KOPT-K1 (cell line): ENCODE data around the gene CACNB3.
"Not testable (repeated sequence)": the region's sequence is repeated elsewhere in the genome, so short reads cannot be mapped to it uniquely, and the experiment has no call there.

Experiments used
- H3K27ac ChIP-seq: fragments of 200-600 bp; sonication (generic); 2 replicates; pipeline ENCODE4 v1.5.1; 2016; ENCODE audit warnings: antibody characterized with exemption, mild to moderate bottlenecking, low read depth, low read length; ENCODE audit not compliant: poor library complexity, severe bottlenecking
- H3K36me3 ChIP-seq: fragments of 200-600 bp; sonication (generic); 2 replicates; pipeline ENCODE4 v1.5.1; 2017; ENCODE audit warnings: antibody characterized with exemption, mild to moderate bottlenecking, low read length, moderate library complexity; ENCODE audit not compliant: insufficient read depth
- H3K9me3 ChIP-seq: fragments of 200-600 bp; sonication (generic); 2 replicates; pipeline ENCODE4 v1.5.1; 2017; ENCODE audit warnings: antibody characterized with exemption, low read length, mild to moderate bottlenecking; ENCODE audit not compliant: insufficient read depth, poor library complexity, severe bottlenecking

The CACNB3 gene

GRCh38 chr12:48852734-48853688, 34.7 kb downstream of the CACNB3 start:
- Histone ChIP-seq H3K27ac (peak overlapping the region; percentile 97), H3K36me3 (peaks cover 29% of the 10 kb centered on the region), H3K9me3 (no peaks in the 10 kb centered on the region)

- Histone ChIP-seq H3K27ac (no peak overlapping the region), H3K36me3 (peaks cover 14% of the 10 kb centered on the region), H3K9me3 (no peaks in the 10 kb centered on the region)
Observed at GRCh38 chr12:48854488-48854887, 36.2 kb downstream of the CACNB3 start.

- H3K36me3 ChIP-seq, H3K27ac ChIP-seq, H3K9me3 ChIP-seq: not testable (repeated sequence)
Observed at GRCh38 chr12:48854932-48855331, 36.6 kb downstream of the CACNB3 start.

- no peak overlapping the region for H3K27ac ChIP-seq
- no peaks in the 10 kb centered on the region for H3K9me3 ChIP-seq
- H3K36me3 ChIP-seq: no peaks in the 10 kb centered on the region
Observed at GRCh38 chr12:48856379-48856778, 38.1 kb downstream of the CACNB3 start.

- no peak overlapping the region for H3K27ac ChIP-seq
- H3K36me3 ChIP-seq: no peaks in the 10 kb centered on the region
- no peaks in the 10 kb centered on the region for H3K9me3 ChIP-seq
Observed at GRCh38 chr12:48857278-48857994, 39.1 kb downstream of the CACNB3 start.

GRCh38 chr12:48858043-48858442, 39.7 kb downstream of the CACNB3 start:
- Histone ChIP-seq H3K36me3 (no peaks in the 10 kb centered on the region), H3K9me3 (no peaks in the 10 kb centered on the region), H3K27ac (no peak overlapping the region)

- no peak overlapping the region for H3K27ac ChIP-seq
- no peaks in the 10 kb centered on the region for H3K9me3 ChIP-seq
- H3K36me3 ChIP-seq: no peaks in the 10 kb centered on the region
Observed at GRCh38 chr12:48859607-48860006, 41.3 kb downstream of the CACNB3 start.

GRCh38 chr12:48860236-48860635, 41.9 kb downstream of the CACNB3 start:
- H3K27ac ChIP-seq, H3K36me3 ChIP-seq: not testable (repeated sequence)

GRCh38 chr12:48861111-48861510, 42.8 kb downstream of the CACNB3 start:
- H3K36me3 ChIP-seq: no peaks in the 10 kb centered on the region

More at GRCh38 chr12:48860236-48860635, 41.9 kb downstream of the CACNB3 start:
- not testable (repeated sequence) for H3K9me3 ChIP-seq

GRCh38 chr12:48862760-48863159, 44.5 kb downstream of the CACNB3 start:
- Histone ChIP-seq H3K27ac (no peak overlapping the region), H3K36me3 (no peaks in the 10 kb centered on the region), H3K9me3 (no peaks in the 10 kb centered on the region)

More at GRCh38 chr12:48861111-48861510, 42.8 kb downstream of the CACNB3 start:
- Histone ChIP-seq H3K27ac (no peak overlapping the region), H3K9me3 (no peaks in the 10 kb centered on the region)

- Histone ChIP-seq H3K9me3 (no peaks in the 10 kb centered on the region), H3K36me3 (no peaks in the 10 kb centered on the region), H3K27ac (no peak overlapping the region)
Observed at GRCh38 chr12:48863291-48863690, 45.0 kb downstream of the CACNB3 start.

GRCh38 chr12:48865281-48866051, 47.2 kb downstream of the CACNB3 start, which contains the start of gene RND1:
Gene RND1 (minus strand): TSS chr12:48865870. CDS start chr12:48865767, 103 bp downstream.
- H3K9me3 ChIP-seq: no peaks in the 10 kb centered on the region
- H3K27ac ChIP-seq: peak within 1 kb of the TSS; percentile 17

GRCh38 chr12:48866052-48866711, 47.9 kb downstream of the CACNB3 start:
- no peaks in the 10 kb centered on the region for H3K9me3 ChIP-seq
- peak overlapping the region; percentile 17 for H3K27ac ChIP-seq
- no peaks in the 10 kb centered on the region for H3K36me3 ChIP-seq

More at GRCh38 chr12:48865281-48866051, 47.2 kb downstream of the CACNB3 start, which contains the start of gene RND1:
- H3K36me3 ChIP-seq: no peaks in the 10 kb centered on the region

GRCh38 chr12:48868451-48868850, 50.2 kb downstream of the CACNB3 start:
- Histone ChIP-seq H3K27ac (no peak overlapping the region), H3K9me3 (no peaks in the 10 kb centered on the region), H3K36me3 (no peaks in the 10 kb centered on the region)
